PFSK-1 (cell line): ENCODE results near the gene IGFBP1.

Experiments used
- POLR2AphosphoS5 ChIP-seq: IDR thresholded peaks from 2 replicates; pipeline ENCODE4 v1.6.1; 2012; ENCODE audit warnings: low read depth, mild to moderate bottlenecking, control low read depth, low read length, moderate library complexity
- SIN3A ChIP-seq: IDR thresholded peaks from 2 replicates; pipeline ENCODE4 v1.6.1; 2012; ENCODE audit warnings: mild to moderate bottlenecking, low read length, moderate library complexity, borderline replicate concordance; ENCODE audit not compliant: insufficient read depth
- TF ChIP-seq, protein P1 (sequence below), 2 experiments: IDR thresholded peaks; 2 replicates each; pipeline versions ENCODE4 v1.6.1 to v1.8.0; 2011 to 2012; ENCODE audit warnings: low read depth in 2 of 2, low read length in 2 of 2, control low read depth in 1 of 2, inconsistent platforms in 1 of 2, mild to moderate bottlenecking in 1 of 2, moderate library complexity in 1 of 2; ENCODE audit not compliant: insufficient read depth in 1 of 2

DNA sequence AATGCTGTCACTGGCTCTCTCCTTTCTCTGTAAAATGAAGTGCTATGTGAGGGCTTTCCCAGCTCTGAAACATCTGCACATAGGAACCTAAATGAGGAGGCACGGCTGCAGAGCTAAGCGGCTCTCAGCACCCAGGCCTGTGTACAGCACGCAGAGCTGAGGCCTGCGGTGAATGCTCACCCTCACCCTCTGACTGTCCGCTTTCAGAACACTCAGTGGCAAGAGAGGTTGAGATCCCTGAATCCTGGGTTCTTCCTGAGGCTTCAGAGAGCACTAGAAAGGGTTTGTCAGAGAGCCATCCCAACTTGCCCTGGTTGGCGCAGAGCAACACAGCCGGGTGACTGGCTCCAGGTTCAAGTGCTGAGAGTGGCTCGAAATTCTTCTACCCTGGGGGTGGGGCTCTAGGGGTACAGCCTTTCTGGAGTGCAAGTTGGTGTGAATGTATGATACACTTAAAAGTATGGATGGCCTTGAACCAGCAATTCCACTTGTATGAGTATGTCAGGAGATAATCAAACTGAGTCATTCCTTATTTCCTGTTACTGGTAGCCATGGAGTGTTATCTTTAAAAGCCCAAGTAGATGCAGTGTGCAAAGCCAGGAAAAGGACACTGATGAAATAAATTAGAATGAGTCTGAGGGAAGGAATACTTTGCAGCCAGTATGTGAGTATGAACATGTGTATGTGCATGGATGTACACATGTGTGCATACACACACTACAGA, 13.7 kb upstream of the IGFBP1 start:
- TF ChIP-seq POLR2AphosphoS5 (no peak), SIN3A (no peak)
- TF ChIP-seq, protein P1, sequence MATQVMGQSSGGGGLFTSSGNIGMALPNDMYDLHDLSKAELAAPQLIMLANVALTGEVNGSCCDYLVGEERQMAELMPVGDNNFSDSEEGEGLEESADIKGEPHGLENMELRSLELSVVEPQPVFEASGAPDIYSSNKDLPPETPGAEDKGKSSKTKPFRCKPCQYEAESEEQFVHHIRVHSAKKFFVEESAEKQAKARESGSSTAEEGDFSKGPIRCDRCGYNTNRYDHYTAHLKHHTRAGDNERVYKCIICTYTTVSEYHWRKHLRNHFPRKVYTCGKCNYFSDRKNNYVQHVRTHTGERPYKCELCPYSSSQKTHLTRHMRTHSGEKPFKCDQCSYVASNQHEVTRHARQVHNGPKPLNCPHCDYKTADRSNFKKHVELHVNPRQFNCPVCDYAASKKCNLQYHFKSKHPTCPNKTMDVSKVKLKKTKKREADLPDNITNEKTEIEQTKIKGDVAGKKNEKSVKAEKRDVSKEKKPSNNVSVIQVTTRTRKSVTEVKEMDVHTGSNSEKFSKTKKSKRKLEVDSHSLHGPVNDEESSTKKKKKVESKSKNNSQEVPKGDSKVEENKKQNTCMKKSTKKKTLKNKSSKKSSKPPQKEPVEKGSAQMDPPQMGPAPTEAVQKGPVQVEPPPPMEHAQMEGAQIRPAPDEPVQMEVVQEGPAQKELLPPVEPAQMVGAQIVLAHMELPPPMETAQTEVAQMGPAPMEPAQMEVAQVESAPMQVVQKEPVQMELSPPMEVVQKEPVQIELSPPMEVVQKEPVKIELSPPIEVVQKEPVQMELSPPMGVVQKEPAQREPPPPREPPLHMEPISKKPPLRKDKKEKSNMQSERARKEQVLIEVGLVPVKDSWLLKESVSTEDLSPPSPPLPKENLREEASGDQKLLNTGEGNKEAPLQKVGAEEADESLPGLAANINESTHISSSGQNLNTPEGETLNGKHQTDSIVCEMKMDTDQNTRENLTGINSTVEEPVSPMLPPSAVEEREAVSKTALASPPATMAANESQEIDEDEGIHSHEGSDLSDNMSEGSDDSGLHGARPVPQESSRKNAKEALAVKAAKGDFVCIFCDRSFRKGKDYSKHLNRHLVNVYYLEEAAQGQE (IDR thresholded peaks at IDR 0.05; ENCODE audit: insufficient read depth in 1 of 2, low read depth in 2 of 2, low read length in 2 of 2) = no peak
